ENCODE results near the gene SFTA2. TPM values are rescaled to one million over a fixed set of nuclear protein-coding genes. Genes with fewer than 3 reads are reported as not detected.

The SFTA2 gene
- total RNA-seq, 1 experiment from 2014 or later = not detected

DNA sequence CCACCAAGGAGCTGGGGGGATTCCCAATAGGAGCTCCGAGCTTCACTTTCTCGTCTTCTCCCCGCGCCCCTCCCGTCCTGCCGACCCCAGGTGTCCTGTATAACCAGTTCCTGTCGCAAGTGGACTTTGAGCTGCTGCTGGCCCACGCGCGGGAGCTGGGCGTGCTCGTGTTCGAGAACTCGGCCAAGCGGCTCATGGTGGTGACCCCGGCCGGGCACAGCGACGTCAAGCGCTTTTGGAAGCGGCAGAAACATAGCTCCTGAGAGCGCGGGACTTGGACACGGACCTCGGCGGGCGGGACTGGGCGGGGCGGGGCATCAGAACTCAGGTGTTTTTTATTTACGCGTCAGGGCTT lies 18.3 kb downstream of the SFTA2 start:
- Mint-ChIP-seq H3K4me1 (peaks cover 27 to 31% of the 10 kb centered on the region in 2 experiments), H3K27ac (peak overlapping the region in 2 of 3 experiments; percentile 18 to 81; a peak in 2 of 7 replicates), H3K9me3 (no peaks in the 10 kb centered on the region), H3K27me3 (ENCODE audit: low read depth) (no peaks in the 10 kb centered on the region; the same call in 1 of the 2 replicates), H3K36me3 (ENCODE audit: insufficient read depth in 1 of 3, low read depth in 3 of 3) (peaks cover 38 to 76% (median 74%) of the 10 kb centered on the region in 3 experiments), H3K4me3 (peak overlapping the region; percentile 82 to 93)
- no peaks in the 10 kb centered on the region for H3K27me3 ChIP-seq (ENCODE audit: insufficient read depth, low read length)
- H2AK5ac ChIP-seq (ENCODE audit: insufficient read length, low read length) = no peak overlapping the region
- no peaks in the 10 kb centered on the region for H3K9me3 ChIP-seq (ENCODE audit: control insufficient read depth, low read depth, low read length)
- H4K20me1 ChIP-seq (ENCODE audit: control insufficient read depth, insufficient read depth, insufficient read length) = no peaks in the 10 kb centered on the region
- H3K14ac ChIP-seq (ENCODE audit: insufficient read depth, low read length) = peak overlapping the region; percentile 42; the same call in 1 of the 2 replicates
- H3K27ac ChIP-seq (ENCODE audit: insufficient read length, low read depth, low read length) = no peak overlapping the region
- no peak overlapping the region for H3K56ac ChIP-seq (ENCODE audit: insufficient read length, low read depth, low read length)
- H2BK120ac ChIP-seq (ENCODE audit: low read depth, low read length, poor library complexity, severe bottlenecking) = no peak overlapping the region
- H3K79me2 ChIP-seq (ENCODE audit: insufficient read depth, low read length) = no peaks in the 10 kb centered on the region; the same call in 1 of the 2 replicates
- H3K23me2 ChIP-seq (ENCODE audit: insufficient read length, low read depth, low read length, poor library complexity, severe bottlenecking) = peaks cover 11% of the 10 kb centered on the region
- peak overlapping the region; percentile 78 for H3K4me2 ChIP-seq (ENCODE audit: insufficient read depth, insufficient read length, low read length)
- no CpG with 5 or more reads among the region's 31 CpGs for WGBS (ENCODE audit: extremely low coverage, insufficient read length, low lambda C conversion rate)
- no peak overlapping the region for H2BK15ac ChIP-seq (ENCODE audit: low read depth, low read length)
- TF ChIP-seq, protein P1, sequence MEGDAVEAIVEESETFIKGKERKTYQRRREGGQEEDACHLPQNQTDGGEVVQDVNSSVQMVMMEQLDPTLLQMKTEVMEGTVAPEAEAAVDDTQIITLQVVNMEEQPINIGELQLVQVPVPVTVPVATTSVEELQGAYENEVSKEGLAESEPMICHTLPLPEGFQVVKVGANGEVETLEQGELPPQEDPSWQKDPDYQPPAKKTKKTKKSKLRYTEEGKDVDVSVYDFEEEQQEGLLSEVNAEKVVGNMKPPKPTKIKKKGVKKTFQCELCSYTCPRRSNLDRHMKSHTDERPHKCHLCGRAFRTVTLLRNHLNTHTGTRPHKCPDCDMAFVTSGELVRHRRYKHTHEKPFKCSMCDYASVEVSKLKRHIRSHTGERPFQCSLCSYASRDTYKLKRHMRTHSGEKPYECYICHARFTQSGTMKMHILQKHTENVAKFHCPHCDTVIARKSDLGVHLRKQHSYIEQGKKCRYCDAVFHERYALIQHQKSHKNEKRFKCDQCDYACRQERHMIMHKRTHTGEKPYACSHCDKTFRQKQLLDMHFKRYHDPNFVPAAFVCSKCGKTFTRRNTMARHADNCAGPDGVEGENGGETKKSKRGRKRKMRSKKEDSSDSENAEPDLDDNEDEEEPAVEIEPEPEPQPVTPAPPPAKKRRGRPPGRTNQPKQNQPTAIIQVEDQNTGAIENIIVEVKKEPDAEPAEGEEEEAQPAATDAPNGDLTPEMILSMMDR (conservative IDR thresholded peaks at IDR 0.05) = no peak
- H3K9ac ChIP-seq (ENCODE audit: extremely low read depth, insufficient read length, low read length) = no peak overlapping the region
- H3K23ac ChIP-seq (ENCODE audit: insufficient read length, low read depth, low read length) = no peak overlapping the region
- no peak for DNase-seq
- H4K91ac ChIP-seq (ENCODE audit: insufficient read length, low read depth, low read length) = no peak overlapping the region
- H2BK12ac ChIP-seq (ENCODE audit: insufficient read length, low read depth, low read length) = no peak overlapping the region
- no peak overlapping the region for H3K18ac ChIP-seq (ENCODE audit: insufficient read length, low read depth, low read length)
- no peak overlapping the region for H3T11ph ChIP-seq (ENCODE audit: low read length)
- no peak overlapping the region for H4K5ac ChIP-seq (ENCODE audit: insufficient read length, low read depth, low read length)
- no peak overlapping the region for H2BK20ac ChIP-seq (ENCODE audit: low read depth, low read length, poor library complexity, severe bottlenecking)
- no peaks in the 10 kb centered on the region for H3K79me1 ChIP-seq (ENCODE audit: insufficient read depth, low read depth, low read length, poor library complexity, severe bottlenecking)
- no peak overlapping the region for H2AFZ ChIP-seq (ENCODE audit: low read length)
- H4K8ac ChIP-seq (replicated peaks; ENCODE audit: insufficient read length, low read depth, low read length) = no peak overlapping the region
- H3K4me1 ChIP-seq (ENCODE audit: insufficient read depth, low read length) = peaks cover 2% of the 10 kb centered on the region; the same call in 1 of the 2 replicates
- no peak overlapping the region for H2BK5ac ChIP-seq (ENCODE audit: insufficient read length, low read length)
- no peak overlapping the region for H3K4ac ChIP-seq (ENCODE audit: low read depth, low read length)

All from H9 (cell line).